HepG2 (cell line): ENCODE measurements around the gene CEP57L1. TPM values are rescaled to one million over a fixed set of nuclear protein-coding genes. Genes with fewer than 3 reads are reported as not detected.
A peak's percentile ranks its signal among the peaks of the same experiment; 100 is the strongest.

Source experiments
- CCDC6 ChIP-seq: sonication (generic); formaldehyde crosslinking; IDR thresholded peaks from 2 replicates; pipeline ENCODE4 v1.8.1; 2022; ENCODE audit warnings: mild to moderate bottlenecking, missing genetic modification reagents, moderate library complexity
- HOXA3 ChIP-seq: sonication (generic); formaldehyde crosslinking; IDR thresholded peaks from 2 replicates; pipeline ENCODE4 v1.5.0; 2020; ENCODE audit warnings: missing genetic modification reagents
- MEF2D ChIP-seq: sonication (generic); formaldehyde crosslinking; IDR thresholded peaks from 2 replicates; pipeline ENCODE4 v1.5.1; 2020; ENCODE audit warnings: mild to moderate bottlenecking, missing genetic modification reagents
- MXI1 ChIP-seq: IDR thresholded peaks from 3 replicates; pipeline ENCODE4 v1.6.1; 2012; ENCODE audit warnings: low read depth, low read length, inconsistent platforms, borderline replicate concordance
- SIN3A ChIP-seq: IDR thresholded peaks from 2 replicates; pipeline ENCODE4 v1.6.1; 2011; ENCODE audit warnings: low read depth, mild to moderate bottlenecking, control low read depth, low read length, borderline replicate concordance
- SMC3 ChIP-seq: IDR thresholded peaks from 2 replicates; pipeline ENCODE4 v1.6.1; 2011; ENCODE audit warnings: low read length, improper control_type of control experiment
- STAT6 ChIP-seq: sonication (generic); formaldehyde crosslinking; IDR thresholded peaks from 2 replicates; pipeline ENCODE4 v1.4.0; 2020; ENCODE audit warnings: missing genetic modification reagents, mild to moderate bottlenecking, borderline replicate concordance
- ZFYVE20 ChIP-seq: sonication (generic); formaldehyde crosslinking; IDR thresholded peaks from 2 replicates; pipeline ENCODE4 v1.8.0; 2023; ENCODE audit warnings: low read depth, mild to moderate bottlenecking, moderate library complexity, missing genetic modification reagents, borderline replicate concordance
- ZNF232 ChIP-seq: sonication (generic); formaldehyde crosslinking; IDR thresholded peaks from 2 replicates; pipeline ENCODE4 v1.4.0; 2020; ENCODE audit warnings: missing genetic modification reagents, borderline replicate concordance
- ZNF317 ChIP-seq: sonication (generic); formaldehyde crosslinking; IDR thresholded peaks from 2 replicates; pipeline ENCODE4 v1.5.0; 2020; ENCODE audit warnings: mild to moderate bottlenecking, missing genetic modification reagents
- ZNF441 ChIP-seq: sonication (generic); formaldehyde crosslinking; IDR thresholded peaks from 2 replicates; pipeline ENCODE4 v1.7.0; 2021; ENCODE audit warnings: missing genetic modification reagents, borderline replicate concordance
- ZNF501 ChIP-seq: sonication (generic); formaldehyde crosslinking; IDR thresholded peaks from 2 replicates; pipeline ENCODE4 v1.5.1; 2020; ENCODE audit warnings: mild to moderate bottlenecking, moderate library complexity, missing genetic modification reagents
- ZNF547 ChIP-seq: sonication (generic); formaldehyde crosslinking; IDR thresholded peaks from 2 replicates; pipeline ENCODE4 v1.5.1; 2020; ENCODE audit warnings: mild to moderate bottlenecking, missing genetic modification reagents
- ZNF558 ChIP-seq: sonication (generic); formaldehyde crosslinking; IDR thresholded peaks from 2 replicates; pipeline ENCODE4 v1.9.0; 2022; ENCODE audit warnings: mild to moderate bottlenecking, missing genetic modification reagents, borderline replicate concordance
- ZNF576 ChIP-seq: sonication (generic); formaldehyde crosslinking; IDR thresholded peaks from 2 replicates; pipeline ENCODE4 v1.4.0; 2020; ENCODE audit warnings: mild to moderate bottlenecking, missing genetic modification reagents
- ZSCAN30 ChIP-seq: sonication (generic); formaldehyde crosslinking; IDR thresholded peaks from 2 replicates; pipeline ENCODE4 v1.5.0; 2020; ENCODE audit warnings: mild to moderate bottlenecking, missing genetic modification reagents
- polyA plus RNA-seq, 8 experiments: library from polyadenylated mRNA; depleted of rRNA in 3 of 8; stranded (reverse) in 7 of 8; unstranded in 1 of 8; fragments of >200 nt; fragmentation: Illumina TruSeq in 4 of 8; extraction: Trizol in 4 of 8; gene quantifications; 2 replicates each; pipeline versions ENCODE4 v1.2.1 to v1.2.3, GENCODE V29; 2011 to 2016; ENCODE audit warnings: low read depth in 4 of 8, missing spikeins in 1 of 8, mixed read lengths in 1 of 8; ENCODE audit not compliant: insufficient read depth in 1 of 8
- total RNA-seq, 5 experiments: library from RNA; depleted of rRNA; stranded (reverse); fragments of >200 nt; fragmentation: Illumina TruSeq; extraction: Trizol; gene quantifications; 2 replicates each; pipeline ENCODE4 v1.2.3, GENCODE V29; 2016; ENCODE audit warnings: low read depth in 1 of 5
- TF ChIP-seq, protein P1 (sequence below): IDR thresholded peaks from 2 replicates; pipeline ENCODE4 v1.6.1; 2016
- TF ChIP-seq, protein P2 (sequence below): sonication (generic); formaldehyde crosslinking; IDR thresholded peaks from 2 replicates; pipeline ENCODE4 v1.5.0; 2020; ENCODE audit warnings: missing genetic modification reagents

Gene CEP57L1
- total and polyA plus RNA-seq, 2 of the 13 experiments (the other 11 are each of a cell fraction or from before 2014, with no cell fraction given), result 7.7 to 15.5 TPM

DNA sequence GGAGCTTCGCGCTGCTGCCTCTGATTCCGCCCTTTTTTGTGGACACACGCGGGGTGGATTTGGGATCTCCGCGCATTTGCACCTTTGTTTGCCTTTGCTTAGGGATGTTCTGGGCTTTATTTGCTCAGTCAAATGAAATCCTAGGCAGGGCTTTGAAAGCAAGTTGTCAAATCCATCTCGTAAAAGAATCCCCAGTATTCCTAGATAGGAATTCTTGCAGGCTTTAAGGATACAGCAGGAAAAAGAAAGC, 453 bp downstream of the CEP57L1 start (continued):
- TF ChIP-seq SIN3A (peak; percentile 6; the same call in 1 of the 2 replicates), ZNF501 (no peak), SMC3 (no peak), ZSCAN30 (CRISPR knock-in tag) (no peak), ZFYVE20 (CRISPR knock-in tag) (no peak), MEF2D (CRISPR knock-in tag) (no peak), CCDC6 (CRISPR knock-in tag) (0 out of 2 replicates have a peak, but pooled peaks have one; percentile 17), MXI1 (no peak), HOXA3 (CRISPR knock-in tag) (no peak), ZNF441 (CRISPR knock-in tag) (peak; percentile 89; the same call in 1 of the 2 replicates), ZNF547 (CRISPR knock-in tag) (no peak), STAT6 (no peak), ZNF558 (CRISPR knock-in tag) (no peak), ZNF317 (peak; percentile 68; the same call in 1 of the 2 replicates), ZNF576 (CRISPR knock-in tag) (no peak), ZNF232 (CRISPR knock-in tag) (no peak)
- TF ChIP-seq, protein P1, sequence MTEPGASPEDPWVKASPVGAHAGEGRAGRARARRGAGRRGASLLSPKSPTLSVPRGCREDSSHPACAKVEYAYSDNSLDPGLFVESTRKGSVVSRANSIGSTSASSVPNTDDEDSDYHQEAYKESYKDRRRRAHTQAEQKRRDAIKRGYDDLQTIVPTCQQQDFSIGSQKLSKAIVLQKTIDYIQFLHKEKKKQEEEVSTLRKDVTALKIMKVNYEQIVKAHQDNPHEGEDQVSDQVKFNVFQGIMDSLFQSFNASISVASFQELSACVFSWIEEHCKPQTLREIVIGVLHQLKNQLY (CRISPR knock-in tag), result no peak
- TF ChIP-seq, protein P2, sequence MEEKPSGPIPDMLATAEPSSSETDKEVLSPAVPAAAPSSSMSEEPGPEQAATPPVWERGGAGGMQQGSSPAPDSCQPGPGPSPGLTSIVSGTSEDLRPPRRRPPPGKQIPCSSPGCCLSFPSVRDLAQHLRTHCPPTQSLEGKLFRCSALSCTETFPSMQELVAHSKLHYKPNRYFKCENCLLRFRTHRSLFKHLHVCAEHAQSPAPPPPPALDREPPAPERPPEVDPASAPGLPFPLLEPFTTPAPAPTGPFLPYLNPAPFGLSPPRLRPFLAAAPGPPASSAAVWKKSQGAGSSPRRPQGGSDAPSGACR (CRISPR knock-in tag), result 0 out of 2 replicates have a peak, but pooled peaks have one; percentile 5
